ENCODE results near the gene RALY.
A peak's percentile ranks its signal among the peaks of the same experiment; 100 is the strongest.

Gene RALY

GRCh38 chr20:33977535-33977934, 16.2 kb upstream of the RALY start:
- H3K27ac Mint-ChIP-seq: no peak overlapping the region
- no peak overlapping the region for H3K4me3 Mint-ChIP-seq
- intact Hi-C loops (cut with micrococcal nuclease): no loop called here
- H3K27me3 Mint-ChIP-seq: no peaks in the 10 kb centered on the region
- H3K9me3 Mint-ChIP-seq: no peaks in the 10 kb centered on the region
- peaks cover 12% of the 10 kb centered on the region for H3K4me1 Mint-ChIP-seq (ENCODE audit: low read depth)
- no peaks in the 10 kb centered on the region for H3K36me3 Mint-ChIP-seq (ENCODE audit: low read depth)

DNA sequence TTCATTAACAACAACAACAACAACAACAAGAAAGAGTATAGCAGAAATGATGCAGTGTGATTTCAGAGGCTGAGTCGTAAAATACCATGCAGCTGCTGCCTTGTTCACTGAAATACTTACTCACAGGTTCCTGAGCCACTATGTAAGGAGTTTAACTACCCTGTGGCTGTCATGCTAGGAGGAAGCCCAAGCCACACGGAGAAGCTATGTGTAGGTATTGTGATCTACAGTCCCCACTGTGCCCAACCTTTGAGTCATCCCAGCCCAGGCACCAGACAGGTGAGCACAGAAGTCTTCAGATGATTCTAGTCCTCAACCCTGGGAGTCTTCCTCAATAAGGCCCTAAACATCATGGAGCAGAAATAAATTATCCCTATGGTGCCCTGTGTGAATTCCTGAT, 14.6 kb upstream of the RALY start:
- Mint-ChIP-seq H3K9me3 (no peaks in the 10 kb centered on the region), H3K4me3 (no peak overlapping the region)

DNA sequence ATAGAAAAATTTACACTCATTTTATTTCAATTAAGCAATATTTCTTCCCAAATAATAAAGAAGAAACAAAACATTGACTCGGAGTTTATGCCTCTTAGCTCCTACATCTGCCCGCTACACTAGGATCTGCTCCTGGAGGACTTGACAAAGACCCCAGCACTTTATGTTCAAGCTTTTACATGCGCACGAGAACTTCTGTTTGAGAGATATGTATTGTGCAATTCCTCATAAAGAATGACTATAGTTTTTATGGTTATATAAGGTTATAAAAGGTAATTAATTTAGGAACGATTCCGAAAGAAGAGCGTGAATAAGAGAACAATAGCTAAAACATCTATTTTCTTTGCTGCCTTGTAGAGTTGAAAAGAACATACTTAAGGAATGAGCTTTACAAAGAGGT, 12.4 kb upstream of the RALY start:
- intact Hi-C loops (cut with micrococcal nuclease): loop anchor here (5.0 kb wide), 1 partner anchor 574 kb away; no protein-coding TSS in a partner anchor
- Mint-ChIP-seq H3K27me3 (peaks cover 2% of the 10 kb centered on the region), H3K4me1 (ENCODE audit: low read depth) (peaks cover 8% of the 10 kb centered on the region), H3K36me3 (ENCODE audit: low read depth) (no peaks in the 10 kb centered on the region), H3K9me3 (no peaks in the 10 kb centered on the region), H3K27ac (no peak overlapping the region), H3K4me3 (no peak overlapping the region)

More for the DNA sequence above, 14.6 kb upstream of the RALY start:
- no peaks in the 10 kb centered on the region for H3K36me3 Mint-ChIP-seq (ENCODE audit: low read depth)
- no peak overlapping the region for H3K27ac Mint-ChIP-seq
- intact Hi-C loops (cut with micrococcal nuclease): no loop called here
- H3K4me1 Mint-ChIP-seq (ENCODE audit: low read depth): peaks cover 12% of the 10 kb centered on the region
- H3K27me3 Mint-ChIP-seq: peaks cover 1% of the 10 kb centered on the region

GRCh38 chr20:33981964-33982363, 11.7 kb upstream of the RALY start:
- Mint-ChIP-seq H3K27me3 (peaks cover 2% of the 10 kb centered on the region), H3K4me3 (no peak overlapping the region), H3K27ac (no peak overlapping the region), H3K9me3 (no peaks in the 10 kb centered on the region), H3K4me1 (ENCODE audit: low read depth) (peaks cover 6% of the 10 kb centered on the region), H3K36me3 (ENCODE audit: low read depth) (no peaks in the 10 kb centered on the region)
- intact Hi-C loops (cut with micrococcal nuclease): loop anchor here (5.0 kb wide), 1 partner anchor 575 kb away; no protein-coding TSS in a partner anchor

DNA sequence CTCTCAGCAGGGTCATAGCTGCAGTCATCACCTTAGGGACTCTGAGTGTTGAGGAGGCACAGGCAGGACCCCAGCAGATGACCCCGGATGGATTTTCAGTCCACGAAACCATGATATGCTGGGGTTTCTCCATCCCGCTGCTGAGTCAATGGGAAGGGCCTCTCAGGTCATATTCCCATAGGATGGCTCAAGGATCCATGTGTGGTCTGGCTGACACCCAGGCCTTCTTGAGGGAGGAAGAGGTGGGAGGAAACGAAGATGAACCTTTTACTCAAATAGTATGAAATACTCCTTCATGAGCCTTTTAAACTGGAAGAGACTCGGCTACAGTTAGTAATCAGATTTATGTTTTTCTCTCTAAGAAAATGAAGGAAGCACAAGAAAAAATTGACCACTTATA, 10.3 kb upstream of the RALY start:
- intact Hi-C loops (cut with micrococcal nuclease): loop anchor here (5.0 kb wide), 1 partner anchor 576 kb away; no protein-coding TSS in a partner anchor
- H3K27me3 Mint-ChIP-seq: peaks cover 2% of the 10 kb centered on the region
- H3K27ac Mint-ChIP-seq: no peak overlapping the region
- H3K4me3 Mint-ChIP-seq: no peak overlapping the region
- H3K4me1 Mint-ChIP-seq (ENCODE audit: low read depth): peaks cover 6% of the 10 kb centered on the region
- no peaks in the 10 kb centered on the region for H3K36me3 Mint-ChIP-seq (ENCODE audit: low read depth)
- H3K9me3 Mint-ChIP-seq: no peaks in the 10 kb centered on the region

DNA sequence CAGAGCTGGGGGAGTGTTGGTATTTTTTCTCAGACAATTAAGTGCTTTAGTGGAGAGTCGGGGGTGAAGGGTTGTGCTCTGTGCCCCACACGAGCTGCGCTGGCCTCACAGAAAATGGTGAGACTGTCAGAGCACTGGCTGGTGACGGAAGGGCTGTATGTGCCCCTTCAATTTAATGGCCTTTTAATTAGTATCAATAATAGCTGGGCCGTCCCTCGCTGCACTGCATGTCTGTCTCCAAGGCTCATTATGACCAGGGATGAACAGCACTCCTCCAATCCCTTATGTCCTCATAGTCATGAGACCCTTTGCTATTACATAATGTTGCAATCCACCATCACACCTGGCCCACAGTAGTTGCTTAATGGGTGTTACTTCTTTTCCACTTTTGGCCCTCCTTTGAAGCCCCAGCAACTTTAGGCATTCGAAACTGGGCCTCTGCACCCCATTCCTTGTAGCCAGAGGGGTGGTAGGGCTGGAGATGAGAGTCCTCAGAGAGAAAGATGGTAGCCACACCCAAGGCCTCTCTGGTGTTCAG, 9.5 kb upstream of the RALY start:
- Mint-ChIP-seq H3K9me3 (no peaks in the 10 kb centered on the region), H3K27ac (no peak overlapping the region), H3K4me1 (ENCODE audit: low read depth) (peaks cover 6% of the 10 kb centered on the region), H3K36me3 (ENCODE audit: low read depth) (no peaks in the 10 kb centered on the region), H3K4me3 (no peak overlapping the region), H3K27me3 (peaks cover 2% of the 10 kb centered on the region)
- intact Hi-C loops (cut with micrococcal nuclease): loop anchor here (5.0 kb wide), 1 partner anchor 577 kb away; no protein-coding TSS in a partner anchor

- peaks cover 2% of the 10 kb centered on the region for H3K27me3 Mint-ChIP-seq
- intact Hi-C loops (cut with micrococcal nuclease): no loop called here
- no peak overlapping the region for H3K27ac Mint-ChIP-seq
- H3K4me3 Mint-ChIP-seq: no peak overlapping the region
- no peaks in the 10 kb centered on the region for H3K9me3 Mint-ChIP-seq
- H3K4me1 Mint-ChIP-seq (ENCODE audit: low read depth): peaks cover 11% of the 10 kb centered on the region
- no peaks in the 10 kb centered on the region for H3K36me3 Mint-ChIP-seq (ENCODE audit: low read depth)
Measured at GRCh38 chr20:33985280-33985679, 8.4 kb upstream of the RALY start.

DNA sequence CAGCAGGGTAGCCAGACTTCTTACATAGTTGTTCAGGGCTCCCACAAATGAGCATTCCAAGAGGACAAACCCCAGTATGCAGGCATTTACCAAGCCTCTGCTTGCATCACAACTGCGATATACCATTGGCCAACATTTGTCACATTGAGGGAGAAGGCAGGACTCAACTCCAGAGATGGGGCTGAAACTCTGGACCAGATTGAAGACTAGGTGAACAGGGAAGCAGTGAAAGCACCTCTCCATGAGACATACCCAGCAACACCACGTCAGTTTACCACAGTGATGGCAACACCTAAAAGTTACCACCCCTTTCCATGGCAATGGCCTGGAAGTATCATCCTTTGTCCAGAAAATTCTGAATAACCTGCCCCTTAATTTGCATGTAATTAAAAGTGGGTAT, 7.9 kb upstream of the RALY start:
- no peaks in the 10 kb centered on the region for H3K9me3 Mint-ChIP-seq

GRCh38 chr20:33986560-33987216, 7.0 kb upstream of the RALY start:
- intact Hi-C loops (cut with micrococcal nuclease): no loop called here
- no peaks in the 10 kb centered on the region for H3K9me3 Mint-ChIP-seq
- H3K27ac Mint-ChIP-seq: no peak overlapping the region
- peaks cover 2% of the 10 kb centered on the region for H3K27me3 Mint-ChIP-seq
- H3K4me3 Mint-ChIP-seq: no peak overlapping the region
- H3K4me1 Mint-ChIP-seq (ENCODE audit: low read depth): peaks cover 14% of the 10 kb centered on the region
- no peaks in the 10 kb centered on the region for H3K36me3 Mint-ChIP-seq (ENCODE audit: low read depth)

More for the DNA sequence above, 7.9 kb upstream of the RALY start:
- Mint-ChIP-seq H3K4me1 (ENCODE audit: low read depth) (peaks cover 15% of the 10 kb centered on the region), H3K4me3 (no peak overlapping the region), H3K27me3 (peaks cover 2% of the 10 kb centered on the region), H3K36me3 (ENCODE audit: low read depth) (no peaks in the 10 kb centered on the region), H3K27ac (no peak overlapping the region)
- intact Hi-C loops (cut with micrococcal nuclease): no loop called here

DNA sequence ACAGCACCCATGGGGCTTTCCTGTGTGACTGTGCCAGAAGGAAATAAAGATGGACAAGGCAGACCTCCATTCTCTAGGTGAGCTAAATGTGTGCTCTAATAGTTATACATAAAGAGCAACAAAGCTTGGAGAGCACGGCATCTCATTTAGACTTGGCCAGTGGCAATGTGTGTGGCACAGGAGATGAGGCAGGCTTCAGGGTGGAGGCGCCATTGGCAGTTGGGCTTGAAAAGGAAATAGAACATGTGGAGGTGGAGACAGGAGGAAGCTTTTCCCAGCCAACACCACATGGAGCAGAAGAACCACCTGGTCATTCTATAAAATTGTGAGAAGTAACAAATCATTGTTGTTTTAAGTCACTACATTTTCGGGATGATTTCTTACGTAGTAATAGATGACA, 3.6 kb upstream of the RALY start:
- peaks cover 26% of the 10 kb centered on the region for H3K4me1 Mint-ChIP-seq (ENCODE audit: low read depth)
- H3K27ac Mint-ChIP-seq: no peak overlapping the region
- no peak overlapping the region for H3K4me3 Mint-ChIP-seq

DNA sequence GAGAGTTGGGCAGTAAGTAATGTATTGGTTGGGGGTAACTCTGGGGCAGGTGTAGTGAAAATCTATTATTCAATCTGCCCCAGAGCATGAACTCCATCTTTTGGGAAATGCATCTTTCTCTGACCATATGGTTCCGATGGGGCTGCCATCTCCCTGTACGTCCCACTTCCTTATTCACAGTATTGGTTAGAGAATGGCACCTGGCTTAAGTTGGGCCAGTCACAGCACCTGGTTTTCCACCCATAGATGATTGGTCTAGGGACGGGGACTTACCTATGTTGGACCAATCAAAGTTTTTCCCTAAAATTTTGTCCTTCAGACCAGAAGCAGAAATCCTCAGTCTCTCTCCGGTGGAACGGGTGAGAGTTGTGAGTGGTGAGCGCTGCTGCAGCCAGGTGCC, 2.2 kb upstream of the RALY start:
- Mint-ChIP-seq H3K36me3 (ENCODE audit: low read depth) (peaks cover 27% of the 10 kb centered on the region), H3K4me1 (ENCODE audit: low read depth) (peaks cover 37% of the 10 kb centered on the region), H3K9me3 (no peaks in the 10 kb centered on the region), H3K27me3 (no peaks in the 10 kb centered on the region), H3K27ac (no peak overlapping the region), H3K4me3 (peak overlapping the region; percentile 39)
- intact Hi-C loops (cut with micrococcal nuclease): loop anchor here (5.0 to 10.0 kb wide), 2 partner anchors 121 to 327 kb away; partner anchors contain the start of genes ACTL10, C20orf144 and EIF2S2

More for the DNA sequence above, 3.6 kb upstream of the RALY start:
- peaks cover 25% of the 10 kb centered on the region for H3K36me3 Mint-ChIP-seq (ENCODE audit: low read depth)
- intact Hi-C loops (cut with micrococcal nuclease): loop anchor here (5.0 to 10.0 kb wide), 2 partner anchors 122 to 325 kb away; partner anchors contain the start of genes ACTL10, C20orf144 and EIF2S2
- H3K9me3 Mint-ChIP-seq: no peaks in the 10 kb centered on the region
- H3K27me3 Mint-ChIP-seq: no peaks in the 10 kb centered on the region

GRCh38 chr20:33992145-33992922, 1.4 kb upstream of the RALY start:
- peak overlapping the region; percentile 95 for H3K27ac Mint-ChIP-seq
- no peaks in the 10 kb centered on the region for H3K9me3 Mint-ChIP-seq
- intact Hi-C loops (cut with micrococcal nuclease): loop anchor here (5.0 to 10.0 kb wide), 2 partner anchors 120 to 328 kb away; partner anchors contain the start of genes ACTL10, C20orf144 and EIF2S2
- peaks cover 35% of the 10 kb centered on the region for H3K36me3 Mint-ChIP-seq (ENCODE audit: low read depth)
- no peaks in the 10 kb centered on the region for H3K27me3 Mint-ChIP-seq
- H3K4me1 Mint-ChIP-seq (ENCODE audit: low read depth): peaks cover 45% of the 10 kb centered on the region
- peak overlapping the region; percentile 94 for H3K4me3 Mint-ChIP-seq

DNA sequence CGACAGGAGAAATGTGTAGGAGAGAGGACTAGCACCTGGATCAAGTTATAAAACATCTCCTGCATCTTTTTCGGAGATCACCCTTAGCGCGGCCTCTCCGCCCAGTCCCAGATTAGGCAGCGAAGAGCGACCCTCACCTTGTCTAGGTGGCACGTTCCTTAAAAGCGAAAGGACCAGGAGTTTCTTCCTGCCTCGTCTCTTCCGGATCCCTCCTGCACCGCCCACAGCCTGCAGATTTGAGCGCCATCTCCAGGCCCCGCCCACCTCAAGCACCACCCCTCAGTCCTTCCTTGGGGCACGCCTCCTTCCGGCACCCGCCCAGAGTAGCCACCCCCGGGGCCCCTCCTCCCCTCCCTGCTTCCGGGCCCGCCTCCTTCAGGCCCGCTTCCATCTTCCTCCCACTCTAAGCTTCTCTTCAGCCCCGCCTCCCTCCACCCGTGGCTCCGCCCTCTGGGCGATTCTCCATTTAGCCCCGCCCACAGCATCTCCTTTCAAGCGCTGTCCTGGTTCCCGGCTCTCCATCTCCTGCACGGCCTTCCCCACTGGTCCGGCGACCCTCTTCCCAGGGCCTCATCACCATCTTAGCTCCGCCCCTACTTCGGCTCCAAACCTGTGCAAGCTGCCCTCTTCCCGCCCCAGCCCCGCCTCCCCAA, 662 bp upstream of the RALY start:
- Mint-ChIP-seq H3K4me3 (peak overlapping the region; percentile 94), H3K27ac (peak overlapping the region; percentile 95), H3K27me3 (no peaks in the 10 kb centered on the region), H3K36me3 (ENCODE audit: low read depth) (peaks cover 38% of the 10 kb centered on the region), H3K4me1 (ENCODE audit: low read depth) (peaks cover 52% of the 10 kb centered on the region), H3K9me3 (no peaks in the 10 kb centered on the region)
- intact Hi-C loops (cut with micrococcal nuclease): loop anchor here (5.0 to 10.0 kb wide), 2 partner anchors 119 to 328 kb away; partner anchors contain the start of genes ACTL10, C20orf144 and EIF2S2

All from dendritic cell treated with granulocyte-macrophage colony-stimulating factor and Interleukin-4, amounts not matched to agents 40 ng/mL and 50 ng/mL, for 4 days (primary cell).